Hepatocyte (in vitro differentiated cells): ENCODE results near the gene ZC3H11A.

Source experiments
- CTCF ChIP-seq: fragments of 200-600 bp; sonication (generic); IDR thresholded peaks from 2 replicates; pipeline ENCODE4 v1.5.1; 2016; ENCODE audit warnings: antibody characterized with exemption, mild to moderate bottlenecking; ENCODE audit not compliant: poor library complexity
- EZH2 ChIP-seq: fragments of 200-600 bp; sonication (generic); IDR thresholded peaks from 2 replicates; pipeline ENCODE4 v1.6.1; 2016; ENCODE audit warnings: antibody characterized with exemption, mild to moderate bottlenecking, borderline replicate concordance

DNA sequence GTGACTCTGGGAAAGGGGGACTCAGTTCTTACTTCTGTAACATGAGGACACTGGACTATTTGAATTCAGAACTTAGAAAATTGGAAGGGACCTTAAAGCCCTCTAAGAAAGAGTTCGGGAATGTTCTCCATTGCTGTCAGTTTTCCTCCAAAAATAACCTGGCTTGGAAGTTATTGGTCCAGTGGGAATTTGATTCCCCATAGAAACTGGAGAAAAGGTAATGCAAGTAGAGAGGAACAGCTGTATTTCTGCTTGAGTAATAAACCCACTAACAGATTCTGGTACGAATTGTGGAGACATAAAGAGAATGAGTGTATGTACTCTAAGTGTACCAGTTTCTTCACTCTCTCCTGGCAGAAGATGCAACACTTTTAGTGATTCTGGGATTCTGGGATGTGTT lies 1.8 kb downstream of the ZC3H11A start:
- TF ChIP-seq EZH2 (no peak), CTCF (no peak)
